GM21526 (cell line): ENCODE results near the gene ANKDD1A.

Source experiments
- ATAC-seq: cut with Tn5 transposase; IDR thresholded peaks from one replicate; pipeline ENCODE4 v1.9.1; 2021; ENCODE audit warnings: moderate library complexity; ENCODE audit not compliant: unreplicated experiment, low FRiP score

The ANKDD1A gene

DNA sequence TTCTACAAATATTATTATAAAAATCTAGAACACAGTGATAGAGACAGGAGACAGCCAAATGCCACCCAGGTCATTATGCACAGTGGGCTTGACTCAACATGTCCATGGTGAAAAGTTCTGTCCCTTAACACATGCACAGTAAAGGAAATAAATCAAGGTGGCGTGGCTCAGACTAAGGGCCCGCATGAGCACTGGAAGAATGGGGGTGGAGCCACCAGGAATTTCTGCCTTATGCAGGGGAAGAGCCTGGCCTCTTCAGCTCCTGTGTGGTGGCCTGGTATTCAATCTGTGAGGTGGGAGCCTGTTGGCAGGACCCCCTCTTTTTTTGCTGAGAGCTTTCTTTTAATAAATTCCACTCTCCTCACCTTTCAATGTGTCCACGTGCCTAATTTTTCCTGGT, 95.2 kb downstream of the ANKDD1A start:
- ATAC-seq: no peak
